Measurements from ENCODE around the gene ARHGEF5. TPM values are rescaled to one million over a fixed set of nuclear protein-coding genes. Genes with fewer than 3 reads are reported as not detected.
"Not testable (repeated sequence)": the region's sequence is repeated elsewhere in the genome, so short reads cannot be mapped to it uniquely, and the experiment has no call there.

ARHGEF5 gene
- total RNA-seq, 1 donor from 2014 or later, result 9.4 TPM

DNA sequence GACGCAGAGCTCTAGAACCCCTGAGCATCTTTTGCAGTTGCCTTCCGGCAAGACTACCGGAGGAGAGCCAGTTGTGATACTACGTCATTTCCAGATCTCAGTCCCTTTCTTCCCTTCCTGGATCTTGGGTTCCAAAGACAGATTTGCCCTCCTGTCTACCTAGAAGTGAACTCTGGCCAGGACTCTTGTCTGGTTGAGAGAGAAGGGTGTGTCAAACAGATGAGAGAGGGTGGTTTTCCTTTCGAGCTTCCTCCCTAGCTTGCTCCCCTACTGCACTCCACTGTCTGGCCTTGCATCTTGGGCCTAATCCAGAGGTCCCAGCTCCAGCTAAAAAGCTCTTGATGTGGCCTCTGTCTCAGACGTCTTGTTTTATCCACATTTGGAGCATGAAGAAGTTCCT, 983 bp downstream of the ARHGEF5 start:
- H3K4me1 Mint-ChIP-seq; H3K4me3 Mint-ChIP-seq; H3K9me3 Mint-ChIP-seq; intact Hi-C loops (cut with micrococcal nuclease); H3K27ac Mint-ChIP-seq; H3K27me3 Mint-ChIP-seq; H3K36me3 Mint-ChIP-seq (ENCODE audit: low read depth); DNase-seq: not testable (repeated sequence)

DNA sequence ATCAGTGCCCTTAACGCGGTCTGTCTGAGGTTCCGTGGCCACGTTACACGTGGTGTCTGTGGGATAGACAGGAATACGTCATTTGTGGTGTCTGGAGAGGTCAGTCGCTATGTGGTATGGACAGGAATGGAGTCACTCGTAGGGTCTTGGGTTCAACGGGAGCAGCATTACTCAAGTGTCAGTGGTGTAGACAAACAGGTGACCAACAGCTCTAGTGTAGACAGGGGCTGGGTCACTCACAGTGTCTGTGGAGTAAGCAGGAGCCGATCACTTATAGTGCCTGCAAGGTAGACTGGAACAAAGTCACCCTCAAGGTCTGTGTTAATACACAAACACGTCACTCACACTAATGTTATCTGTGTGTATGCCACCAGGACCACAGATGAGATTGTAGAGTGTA, 1.7 kb downstream of the ARHGEF5 start:
- H3K4me1 Mint-ChIP-seq; H3K27ac Mint-ChIP-seq; H3K27me3 Mint-ChIP-seq; intact Hi-C loops (cut with micrococcal nuclease); H3K9me3 Mint-ChIP-seq; H3K4me3 Mint-ChIP-seq; H3K36me3 Mint-ChIP-seq (ENCODE audit: low read depth): not testable (repeated sequence)
- DNase-seq, result peak; percentile 8

DNA sequence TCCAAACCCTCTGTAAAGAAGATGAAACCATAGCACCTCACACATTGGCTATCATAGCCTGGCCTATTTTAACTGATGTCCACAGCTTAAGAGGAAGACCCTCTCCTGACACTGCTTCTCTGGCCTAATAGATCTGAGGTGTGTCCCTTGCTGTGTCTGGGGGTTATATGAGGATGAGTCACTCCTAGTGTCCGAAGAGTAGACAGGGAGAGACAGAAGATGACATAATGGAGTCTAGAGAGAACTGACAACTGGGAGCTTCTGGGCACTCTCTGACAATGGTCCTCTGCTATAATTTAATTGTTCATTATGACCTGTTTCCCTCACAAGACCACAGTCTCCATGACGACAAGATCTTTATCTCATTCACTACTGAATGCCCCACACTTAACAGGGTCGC, 6.9 kb downstream of the ARHGEF5 start:
- H3K27ac Mint-ChIP-seq; intact Hi-C loops (cut with micrococcal nuclease); H3K4me1 Mint-ChIP-seq; DNase-seq; H3K9me3 Mint-ChIP-seq; H3K36me3 Mint-ChIP-seq (ENCODE audit: low read depth); H3K4me3 Mint-ChIP-seq; H3K27me3 Mint-ChIP-seq: not testable (repeated sequence)

DNA sequence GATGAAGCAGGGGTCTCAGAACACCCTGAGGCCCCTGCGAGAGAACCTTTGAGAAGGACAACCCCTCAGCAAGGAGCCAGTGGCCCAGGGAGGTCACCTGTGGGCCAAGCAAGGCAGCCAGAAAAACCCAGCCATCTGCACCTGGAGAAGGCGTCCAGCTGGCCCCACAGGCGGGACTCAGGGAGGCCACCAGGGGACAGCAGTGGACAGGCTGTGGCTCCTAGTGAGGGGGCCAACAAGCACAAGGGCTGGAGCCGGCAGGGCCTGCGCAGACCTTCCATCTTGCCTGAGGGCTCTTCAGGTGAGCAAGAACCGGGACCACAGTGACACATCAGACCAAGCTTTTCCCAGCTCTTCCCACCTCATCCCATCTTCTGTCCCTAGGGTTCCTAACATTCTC, 10.3 kb downstream of the ARHGEF5 start:
- H3K4me3 Mint-ChIP-seq; H3K9me3 Mint-ChIP-seq; H3K4me1 Mint-ChIP-seq; H3K36me3 Mint-ChIP-seq (ENCODE audit: low read depth); H3K27me3 Mint-ChIP-seq; H3K27ac Mint-ChIP-seq; intact Hi-C loops (cut with micrococcal nuclease); DNase-seq: not testable (repeated sequence)

- H3K36me3 Mint-ChIP-seq (ENCODE audit: low read depth); H3K4me1 Mint-ChIP-seq; H3K4me3 Mint-ChIP-seq; H3K27ac Mint-ChIP-seq; DNase-seq; intact Hi-C loops (cut with micrococcal nuclease); H3K27me3 Mint-ChIP-seq; H3K9me3 Mint-ChIP-seq: not testable (repeated sequence)
Observed at GRCh38 chr7:144367250-144367649, 12.0 kb downstream of the ARHGEF5 start.

DNA sequence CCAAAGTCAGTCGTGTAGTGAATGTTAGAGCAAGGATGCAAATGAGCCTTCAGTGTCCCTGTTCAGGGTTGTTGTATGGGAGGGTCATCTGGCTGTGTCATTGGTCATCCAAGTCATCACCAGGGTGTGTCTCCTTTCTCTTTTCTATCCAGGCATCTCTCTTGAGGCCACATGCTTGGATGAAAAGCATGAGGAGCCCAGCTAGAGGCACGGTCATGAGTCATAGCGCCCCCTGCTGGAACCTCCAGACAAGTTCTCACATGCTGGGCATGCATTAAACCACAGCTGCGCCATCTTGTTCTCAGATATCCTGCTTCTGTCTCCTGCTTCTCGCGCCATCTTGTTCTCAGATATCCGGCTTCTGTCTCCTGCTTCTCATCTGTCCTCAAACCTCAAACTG, 14.0 kb downstream of the ARHGEF5 start:
- DNase-seq; intact Hi-C loops (cut with micrococcal nuclease); H3K4me3 Mint-ChIP-seq; H3K36me3 Mint-ChIP-seq (ENCODE audit: low read depth); H3K9me3 Mint-ChIP-seq; H3K27ac Mint-ChIP-seq; H3K27me3 Mint-ChIP-seq; H3K4me1 Mint-ChIP-seq: not testable (repeated sequence)

- Mint-ChIP-seq H3K27ac (no peak overlapping the region), H3K36me3 (ENCODE audit: low read depth) (peaks cover 8% of the 10 kb centered on the region), H3K9me3 (peaks cover 5% of the 10 kb centered on the region), H3K4me3 (no peak overlapping the region), H3K27me3 (no peaks in the 10 kb centered on the region), H3K4me1 (no peaks in the 10 kb centered on the region)
- DNase-seq, result no peak
- intact Hi-C loops (cut with micrococcal nuclease), result no loop called here
Observed at GRCh38 chr7:144378651-144379050, 23.4 kb downstream of the ARHGEF5 start.

DNA sequence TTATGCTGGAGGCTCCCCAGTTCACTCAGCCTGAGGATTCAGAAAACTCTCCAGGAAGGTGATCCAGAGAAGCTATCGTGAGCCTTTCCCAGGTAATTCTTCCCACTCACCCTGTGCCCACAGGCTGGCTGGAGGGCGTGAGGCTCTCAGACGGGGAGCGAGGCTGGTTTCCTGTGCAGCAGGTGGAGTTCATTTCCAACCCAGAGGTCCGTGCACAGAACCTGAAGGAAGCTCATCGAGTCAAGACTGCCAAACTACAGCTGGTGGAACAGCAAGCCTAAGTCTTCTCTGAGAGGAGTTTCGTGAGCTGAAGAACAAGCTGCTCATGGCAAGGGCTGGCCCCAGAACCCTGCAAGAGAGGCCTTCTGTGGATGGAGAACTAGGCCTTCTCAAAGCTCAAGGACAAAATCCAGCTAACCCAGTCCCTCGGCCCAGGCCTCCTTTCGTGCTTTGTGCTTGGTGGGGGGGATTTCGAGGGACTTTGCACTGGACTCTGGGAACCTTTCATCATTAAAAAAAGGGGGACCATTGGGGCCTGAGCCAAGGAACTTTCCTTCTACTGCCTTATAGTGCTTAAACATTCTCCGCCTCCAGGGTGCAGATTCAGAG, 24.7 kb downstream of the ARHGEF5 start:
- H3K36me3 Mint-ChIP-seq (ENCODE audit: low read depth), result peaks cover 8% of the 10 kb centered on the region
- H3K27me3 Mint-ChIP-seq, result no peaks in the 10 kb centered on the region
- H3K9me3 Mint-ChIP-seq, result peaks cover 5% of the 10 kb centered on the region
- no peak for DNase-seq
- peaks cover 8% of the 10 kb centered on the region for H3K4me1 Mint-ChIP-seq
- H3K4me3 Mint-ChIP-seq, result no peak overlapping the region
- H3K27ac Mint-ChIP-seq, result no peak overlapping the region
- intact Hi-C loops (cut with micrococcal nuclease), result no loop called here

- Mint-ChIP-seq H3K4me1 (peaks cover 12% of the 10 kb centered on the region), H3K9me3 (no peaks in the 10 kb centered on the region), H3K36me3 (ENCODE audit: low read depth) (peaks cover 4% of the 10 kb centered on the region), H3K4me3 (no peak overlapping the region), H3K27me3 (no peaks in the 10 kb centered on the region), H3K27ac (no peak overlapping the region)
- DNase-seq, result no peak
- intact Hi-C loops (cut with micrococcal nuclease), result no loop called here
Observed at GRCh38 chr7:144384071-144384470, 28.9 kb downstream of the ARHGEF5 start.

DNA sequence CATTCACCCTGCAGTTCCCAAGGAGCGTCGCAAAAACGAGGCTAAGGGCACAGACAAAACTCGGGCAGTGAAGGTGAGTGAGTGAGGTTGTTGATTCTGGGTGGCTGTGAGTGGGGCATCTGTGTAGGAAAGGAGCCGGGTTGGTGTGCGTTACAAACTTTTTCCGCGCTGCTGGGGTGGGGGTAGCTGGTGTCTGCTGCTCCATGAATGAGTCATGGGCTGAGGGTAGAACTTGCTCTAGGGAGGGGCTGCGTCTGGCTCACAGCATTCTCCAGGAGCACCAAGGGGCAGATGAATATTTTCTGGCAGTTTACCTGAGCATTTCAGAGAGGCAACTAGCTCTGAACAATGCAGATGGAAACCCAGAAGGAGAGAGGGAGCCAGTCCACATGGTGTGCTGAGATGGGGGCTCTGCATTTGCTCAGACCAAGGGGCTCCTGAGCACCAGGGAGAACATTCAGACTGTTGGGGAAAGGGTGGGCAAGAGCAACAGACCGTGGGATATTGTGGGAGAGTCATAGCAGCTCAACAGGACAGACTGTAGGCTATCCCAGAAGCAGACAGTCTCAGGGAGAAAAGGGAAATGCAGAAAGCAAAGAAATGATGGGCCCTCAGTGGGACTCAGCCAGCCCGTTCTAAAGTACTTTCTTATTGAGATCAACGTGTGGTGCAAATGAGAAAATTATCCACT, 29.5 kb downstream of the ARHGEF5 start:
- Mint-ChIP-seq H3K9me3 (no peaks in the 10 kb centered on the region), H3K27me3 (no peaks in the 10 kb centered on the region), H3K4me1 (peaks cover 12% of the 10 kb centered on the region), H3K36me3 (ENCODE audit: low read depth) (peaks cover 4% of the 10 kb centered on the region), H3K4me3 (no peak overlapping the region), H3K27ac (no peak overlapping the region)
- DNase-seq, result no peak
- intact Hi-C loops (cut with micrococcal nuclease), result no loop called here

- H3K27me3 Mint-ChIP-seq, result no peaks in the 10 kb centered on the region
- no peak overlapping the region for H3K27ac Mint-ChIP-seq
- no peaks in the 10 kb centered on the region for H3K9me3 Mint-ChIP-seq
- peaks cover 12% of the 10 kb centered on the region for H3K4me1 Mint-ChIP-seq
- no peaks in the 10 kb centered on the region for H3K36me3 Mint-ChIP-seq (ENCODE audit: low read depth)
- intact Hi-C loops (cut with micrococcal nuclease), result no loop called here
- DNase-seq, result no peak
- H3K4me3 Mint-ChIP-seq, result no peak overlapping the region
Observed at GRCh38 chr7:144386741-144387140, 31.5 kb downstream of the ARHGEF5 start.

DNA sequence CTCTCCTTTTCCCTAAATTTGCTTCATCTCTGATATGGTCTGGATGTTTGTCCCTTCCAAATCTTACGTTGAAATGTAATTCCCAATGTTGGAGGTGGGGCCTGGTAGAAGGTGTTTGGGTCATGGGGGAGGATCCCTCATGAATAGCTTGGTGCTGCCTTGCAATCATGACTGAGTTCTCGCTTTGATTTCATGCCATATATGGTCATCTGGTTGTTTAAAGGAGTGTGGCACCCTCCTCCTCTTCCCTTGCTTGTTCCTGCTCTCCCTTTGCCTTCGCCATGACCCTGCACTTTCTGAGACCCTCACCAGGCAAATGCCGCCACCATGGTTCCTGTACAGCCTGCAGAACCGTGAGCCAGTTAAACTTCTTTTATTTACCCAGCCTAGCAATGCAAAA, 33.7 kb downstream of the ARHGEF5 start:
- H3K36me3 Mint-ChIP-seq (ENCODE audit: low read depth), result no peaks in the 10 kb centered on the region
- H3K27me3 Mint-ChIP-seq, result peaks cover 2% of the 10 kb centered on the region
- no peaks in the 10 kb centered on the region for H3K9me3 Mint-ChIP-seq
- no peak overlapping the region for H3K27ac Mint-ChIP-seq
- intact Hi-C loops (cut with micrococcal nuclease), result no loop called here
- peaks cover 14% of the 10 kb centered on the region for H3K4me1 Mint-ChIP-seq
- no peak for DNase-seq
- H3K4me3 Mint-ChIP-seq, result no peak overlapping the region

GRCh38 chr7:144390481-144390880, 35.3 kb downstream of the ARHGEF5 start:
- intact Hi-C loops (cut with micrococcal nuclease), result loop anchor here (5.0 kb wide), 1 partner anchor 213 kb away; no protein-coding TSS in a partner anchor
- Mint-ChIP-seq H3K27ac (no peak overlapping the region), H3K36me3 (ENCODE audit: low read depth) (no peaks in the 10 kb centered on the region), H3K4me1 (peaks cover 6% of the 10 kb centered on the region), H3K27me3 (peaks cover 5% of the 10 kb centered on the region), H3K4me3 (no peak overlapping the region), H3K9me3 (no peaks in the 10 kb centered on the region)
- no peak for DNase-seq

DNA sequence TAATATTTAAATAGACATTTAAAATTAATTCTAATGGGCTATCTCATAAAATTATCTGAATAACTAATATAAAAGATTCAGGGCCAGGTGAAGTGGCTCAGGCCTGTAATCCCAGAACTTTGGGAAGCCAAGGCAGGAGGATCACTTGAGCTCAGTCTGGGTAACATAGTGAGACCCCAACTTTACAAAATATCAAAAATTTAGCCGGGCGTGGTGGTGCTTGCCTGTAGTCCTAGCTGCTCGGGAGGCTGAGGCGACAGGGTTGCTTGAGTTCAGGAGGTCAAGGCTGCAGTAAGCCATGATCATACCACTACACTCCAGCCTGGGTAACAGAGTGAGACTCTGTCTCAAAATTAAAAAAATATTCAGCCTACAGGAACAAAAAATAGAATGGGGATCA, 35.8 kb downstream of the ARHGEF5 start:
- Mint-ChIP-seq H3K4me1 (peaks cover 6% of the 10 kb centered on the region), H3K36me3 (ENCODE audit: low read depth) (no peaks in the 10 kb centered on the region), H3K9me3 (no peaks in the 10 kb centered on the region), H3K4me3 (no peak overlapping the region), H3K27me3 (peaks cover 5% of the 10 kb centered on the region), H3K27ac (no peak overlapping the region)
- DNase-seq, result no peak
- intact Hi-C loops (cut with micrococcal nuclease), result loop anchor here (5.0 kb wide), 1 partner anchor 214 kb away; no protein-coding TSS in a partner anchor

DNA sequence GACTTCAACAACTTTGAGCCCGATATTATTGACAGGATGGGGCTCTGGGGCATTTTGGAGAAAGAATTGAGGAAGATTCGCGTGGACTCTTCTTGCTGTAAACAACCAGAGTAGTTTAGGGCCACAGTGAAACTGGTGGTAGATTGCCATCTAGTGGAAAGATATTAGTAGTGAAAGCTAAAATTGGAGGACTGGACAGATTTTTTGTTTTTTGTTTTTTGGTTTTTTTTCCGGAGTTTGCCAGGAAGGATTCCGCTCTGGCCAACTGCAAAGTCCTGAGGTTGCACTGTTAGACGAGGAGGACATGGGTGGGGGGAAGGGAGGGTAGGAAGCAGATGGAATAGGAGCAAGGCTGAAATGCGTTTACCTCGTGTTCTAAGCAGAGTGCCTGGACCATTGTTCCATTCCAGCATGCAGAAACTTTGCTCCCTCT, 36.6 kb downstream of the ARHGEF5 start:
- H3K27ac Mint-ChIP-seq, result no peak overlapping the region
- H3K9me3 Mint-ChIP-seq, result no peaks in the 10 kb centered on the region
- no peak overlapping the region for H3K4me3 Mint-ChIP-seq
- H3K27me3 Mint-ChIP-seq, result peaks cover 5% of the 10 kb centered on the region
- peaks cover 2% of the 10 kb centered on the region for H3K4me1 Mint-ChIP-seq
- intact Hi-C loops (cut with micrococcal nuclease), result loop anchor here (5.0 kb wide), 1 partner anchor 215 kb away; no protein-coding TSS in a partner anchor
- H3K36me3 Mint-ChIP-seq (ENCODE audit: low read depth), result no peaks in the 10 kb centered on the region
- peak; percentile 80 for DNase-seq
